ENCODE results near the gene COL6A2. TPM values are rescaled to one million over a fixed set of nuclear protein-coding genes. Genes with fewer than 3 reads are reported as not detected.

Gene COL6A2
- total and polyA plus RNA-seq, 2 of the 4 experiments (the other 2 are of a cell fraction): 208 to 1,065 TPM

DNA sequence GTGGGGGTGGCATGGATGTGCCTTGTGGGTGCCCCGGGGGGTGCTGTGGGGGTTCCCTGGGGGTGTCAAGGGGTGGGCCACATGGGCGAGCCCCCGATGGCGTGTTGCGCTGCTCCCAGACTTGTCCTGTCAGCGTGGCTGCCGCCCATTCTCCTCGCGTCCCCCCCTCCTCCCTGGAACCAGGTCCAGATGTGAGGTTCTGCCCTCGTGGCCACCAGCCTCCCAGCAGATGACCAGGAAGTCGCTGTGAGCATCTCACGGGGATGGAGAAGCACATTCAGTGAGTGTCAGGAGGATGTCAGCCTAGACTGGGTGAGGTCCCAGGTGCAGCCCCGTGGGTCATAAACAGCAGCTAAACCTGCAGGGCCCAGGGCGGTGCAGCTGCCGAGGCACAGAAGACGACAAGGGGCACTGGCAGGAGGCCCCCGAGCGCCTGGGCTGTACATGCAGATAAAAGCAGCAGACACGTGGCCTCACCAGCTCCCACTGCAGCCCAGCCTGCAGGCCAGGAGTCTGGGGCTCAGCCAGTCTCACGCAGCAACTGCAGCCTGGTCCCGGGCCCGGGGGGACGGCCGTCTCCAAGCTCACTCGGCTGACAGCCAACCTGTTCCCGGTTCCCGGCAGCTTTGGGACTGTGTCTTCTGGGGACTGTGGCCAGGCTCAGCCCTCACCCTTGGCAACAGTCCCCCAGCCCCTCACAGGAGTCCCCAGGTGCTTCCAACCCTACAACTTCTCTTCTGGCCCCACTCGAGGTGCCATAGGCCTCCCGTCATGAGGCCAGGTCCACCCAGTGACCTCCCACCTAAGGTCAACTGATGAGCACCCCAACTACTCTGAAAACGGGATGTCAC, 17.5 kb upstream of the COL6A2 start:
- no peaks in the 10 kb centered on the region for H3K27me3 ChIP-seq (ENCODE audit: control insufficient read depth, insufficient read depth, low read length)
- H2BK15ac ChIP-seq (ENCODE audit: low read depth, low read length): peak overlapping the region; percentile 92; the same call in 2 of the 3 replicates
- ATAC-seq (ENCODE audit: low read depth): no peak
- POLR2A ChIA-PET (ENCODE audit: unreplicated experiment): no interaction called here
- H3K79me1 ChIP-seq (ENCODE audit: low read depth in 1 of 2, low read length in 2 of 2): peaks cover 0 to 12% of the 10 kb centered on the region in 2 experiments; a peak in 2 of 4 replicates
- H4K91ac ChIP-seq (ENCODE audit: insufficient read depth, low read depth, low read length): peak overlapping the region; percentile 91
- H4K8ac ChIP-seq (ENCODE audit: low read depth in 2 of 2, low read length in 2 of 2): peak overlapping the region; percentile 53 to 69; a peak in 2 of 4 replicates
- intact Hi-C loops (cut with micrococcal nuclease): no loop called here
- no peaks in the 10 kb centered on the region for H3K36me3 ChIP-seq (ENCODE audit: control insufficient read depth, insufficient read depth, low read length)
- H2AK9ac ChIP-seq (replicated peaks; ENCODE audit: low read depth, low read length, poor library complexity): peak overlapping the region; percentile 89
- no peak overlapping the region for H3K23ac ChIP-seq (ENCODE audit: low read depth, low read length)
- 45% methylated on average over 15 of the region's 30 CpGs; no CpG with 5 or more reads in 1 of the 2 experiments for WGBS, 2 experiments (ENCODE audit: extremely low coverage in 2 of 2, insufficient read length in 1 of 2)
- H3K4me1 ChIP-seq (ENCODE audit: control insufficient read depth, insufficient read depth, low read length): peaks cover 24% of the 10 kb centered on the region
- H2BK5ac ChIP-seq (ENCODE audit: low read depth, low read length, poor library complexity, severe bottlenecking): peak overlapping the region; percentile 99
- peak overlapping the region; percentile 47; the same call in 1 of the 2 replicates for H3K18ac ChIP-seq (ENCODE audit: low read depth, low read length)
- peak overlapping the region; percentile 68; the same call in 1 of the 2 replicates for H3K14ac ChIP-seq (replicated peaks; ENCODE audit: low read depth, low read length)
- TF ChIP-seq, protein P1, sequence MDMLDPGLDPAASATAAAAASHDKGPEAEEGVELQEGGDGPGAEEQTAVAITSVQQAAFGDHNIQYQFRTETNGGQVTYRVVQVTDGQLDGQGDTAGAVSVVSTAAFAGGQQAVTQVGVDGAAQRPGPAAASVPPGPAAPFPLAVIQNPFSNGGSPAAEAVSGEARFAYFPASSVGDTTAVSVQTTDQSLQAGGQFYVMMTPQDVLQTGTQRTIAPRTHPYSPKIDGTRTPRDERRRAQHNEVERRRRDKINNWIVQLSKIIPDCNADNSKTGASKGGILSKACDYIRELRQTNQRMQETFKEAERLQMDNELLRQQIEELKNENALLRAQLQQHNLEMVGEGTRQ (IDR thresholded peaks at IDR 0.05; ENCODE audit: low read depth, low read length): no peak
- no peak for TF ChIP-seq NFE2L2 (IDR thresholded peaks at IDR 0.05; ENCODE audit: low read depth, low read length)
- no peak overlapping the region for H3K56ac ChIP-seq (ENCODE audit: extremely low read depth, insufficient read depth, low read length)
- H3K4me2 ChIP-seq (ENCODE audit: low read depth, low read length): no peak overlapping the region
- peak overlapping the region; percentile 96 for H2BK20ac ChIP-seq (ENCODE audit: low read depth, low read length)
- H4K5ac ChIP-seq (ENCODE audit: low read depth, low read length): peak overlapping the region; percentile 37
- H3K4me3 ChIP-seq (ENCODE audit: insufficient read depth, low read depth, low read length): no peak overlapping the region
- no peak overlapping the region for H3K9ac ChIP-seq (ENCODE audit: low read depth, low read length)
- no peaks in the 10 kb centered on the region for H3K9me3 ChIP-seq (ENCODE audit: control insufficient read depth, insufficient read depth, low read length)
- peaks cover 30% of the 10 kb centered on the region for H3K9me1 ChIP-seq (ENCODE audit: insufficient read depth, low read length)
- peak overlapping the region; percentile 66 for H2AFZ ChIP-seq (replicated peaks; ENCODE audit: low read length, poor library complexity)
- H2AK5ac ChIP-seq (ENCODE audit: low read depth, low read length): peak overlapping the region; percentile 100
- no TSS peak for BruUV-seq (replicated peaks)
- peak overlapping the region; percentile 95 for H3K27ac ChIP-seq (ENCODE audit: insufficient read depth, low read length)
- CTCF ChIA-PET: no interaction called here
- DNase-seq: no peak
- dilution Hi-C loops (cut with HindIII; ENCODE audit: low sequenced_read_pairs, unreplicated experiment): no loop called here
- H3K4ac ChIP-seq (ENCODE audit: low read depth, low read length): peak overlapping the region; percentile 99
- peak overlapping the region; percentile 99 for H2BK120ac ChIP-seq (ENCODE audit: low read depth, low read length)
- in situ Hi-C loops (cut with MboI; ENCODE audit: low sequenced_read_pairs): no loop called here
- no peaks in the 10 kb centered on the region for H4K20me1 ChIP-seq (ENCODE audit: insufficient read depth, low read length)
